Right atrium auricular region (tissue), 2 donors: ENCODE measurements around the gene PAX5. TPM values are rescaled to one million over a fixed set of nuclear protein-coding genes. Genes with fewer than 3 reads are reported as not detected.

Source experiments
- DNase-seq: peaks from one replicate; pipeline ENCODE4 v3.0.0-alpha.2; 2019; ENCODE audit warnings: low spot score
- H3K27ac ChIP-seq, 2 donors: fragments of 200-600 bp; sonication (generic); 1 replicate in 1 of 2; 2 replicates in 1 of 2; pipeline ENCODE4 v1.5.1; 2016 to 2019
- H3K27me3 ChIP-seq, 2 donors: fragments of 200-600 bp; sonication (generic); one replicate each; pipeline versions ENCODE4 v1.5.1 to v1.6.0; 2017 to 2019
- H3K36me3 ChIP-seq: fragments of 200-600 bp; sonication (generic); one replicate; pipeline ENCODE4 v1.5.1; 2016
- H3K4me1 ChIP-seq, 2 donors: fragments of 200-600 bp; sonication (generic); one replicate each; pipeline versions ENCODE4 v1.5.1 to v1.6.0; 2017 to 2019
- H3K4me3 ChIP-seq, 2 donors: fragments of 200-600 bp; sonication (generic); 1 replicate in 1 of 2; 2 replicates in 1 of 2; pipeline ENCODE4 v1.5.1; 2017 to 2019; ENCODE audit warnings: mild to moderate bottlenecking in 1 of 2, moderate library complexity in 1 of 2
- H3K9me3 ChIP-seq, 2 donors: fragments of 200-600 bp; sonication (generic); one replicate each; pipeline ENCODE4 v1.5.1; 2019
- total RNA-seq, 2 donors: library from RNA; depleted of rRNA; stranded (reverse); fragments of >200 nt; gene quantifications; one replicate each; pipeline ENCODE4 v1.1.0, GENCODE V29; 2016
- TF ChIP-seq, protein P1 (sequence below), 2 donors: fragments of 200-600 bp; sonication (generic); IDR thresholded peaks; one replicate each; pipeline ENCODE4 v1.5.1; 2019; ENCODE audit warnings: antibody characterized with exemption in 2 of 2

Gene PAX5
- total RNA-seq, 2 donors from 2014 or later = 0.59 TPM; not detected in 1

DNA sequence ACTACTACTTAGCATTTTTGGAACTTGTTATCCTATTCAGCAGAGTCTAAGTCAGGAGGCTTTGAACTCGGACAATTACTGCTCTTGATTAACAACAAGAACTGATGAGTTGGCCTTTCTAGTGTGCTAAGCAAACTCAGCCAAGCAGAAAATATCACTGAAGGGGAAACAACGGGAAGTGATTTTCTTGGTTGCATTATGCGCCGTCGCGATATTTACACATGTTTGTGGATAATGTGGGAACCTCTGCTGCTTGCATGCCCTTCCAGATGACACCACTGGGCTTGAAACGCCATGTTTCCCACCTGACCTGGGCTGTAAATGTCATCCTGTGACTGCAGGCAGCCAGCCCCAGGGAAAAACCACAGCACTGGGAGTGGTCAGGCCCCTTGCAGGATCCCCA, 205.5 kb downstream of the PAX5 start:
- Histone ChIP-seq H3K9me3 (no peaks in the 10 kb centered on the region), H3K4me1 (no peaks in the 10 kb centered on the region), H3K36me3 (no peaks in the 10 kb centered on the region), H3K27me3 (no peaks in the 10 kb centered on the region), H3K27ac (no peak overlapping the region), H3K4me3 (no peak overlapping the region)
- no peak for DNase-seq
- TF ChIP-seq, protein P1, sequence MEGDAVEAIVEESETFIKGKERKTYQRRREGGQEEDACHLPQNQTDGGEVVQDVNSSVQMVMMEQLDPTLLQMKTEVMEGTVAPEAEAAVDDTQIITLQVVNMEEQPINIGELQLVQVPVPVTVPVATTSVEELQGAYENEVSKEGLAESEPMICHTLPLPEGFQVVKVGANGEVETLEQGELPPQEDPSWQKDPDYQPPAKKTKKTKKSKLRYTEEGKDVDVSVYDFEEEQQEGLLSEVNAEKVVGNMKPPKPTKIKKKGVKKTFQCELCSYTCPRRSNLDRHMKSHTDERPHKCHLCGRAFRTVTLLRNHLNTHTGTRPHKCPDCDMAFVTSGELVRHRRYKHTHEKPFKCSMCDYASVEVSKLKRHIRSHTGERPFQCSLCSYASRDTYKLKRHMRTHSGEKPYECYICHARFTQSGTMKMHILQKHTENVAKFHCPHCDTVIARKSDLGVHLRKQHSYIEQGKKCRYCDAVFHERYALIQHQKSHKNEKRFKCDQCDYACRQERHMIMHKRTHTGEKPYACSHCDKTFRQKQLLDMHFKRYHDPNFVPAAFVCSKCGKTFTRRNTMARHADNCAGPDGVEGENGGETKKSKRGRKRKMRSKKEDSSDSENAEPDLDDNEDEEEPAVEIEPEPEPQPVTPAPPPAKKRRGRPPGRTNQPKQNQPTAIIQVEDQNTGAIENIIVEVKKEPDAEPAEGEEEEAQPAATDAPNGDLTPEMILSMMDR (IDR thresholded peaks at IDR 0.05) = no peak

DNA sequence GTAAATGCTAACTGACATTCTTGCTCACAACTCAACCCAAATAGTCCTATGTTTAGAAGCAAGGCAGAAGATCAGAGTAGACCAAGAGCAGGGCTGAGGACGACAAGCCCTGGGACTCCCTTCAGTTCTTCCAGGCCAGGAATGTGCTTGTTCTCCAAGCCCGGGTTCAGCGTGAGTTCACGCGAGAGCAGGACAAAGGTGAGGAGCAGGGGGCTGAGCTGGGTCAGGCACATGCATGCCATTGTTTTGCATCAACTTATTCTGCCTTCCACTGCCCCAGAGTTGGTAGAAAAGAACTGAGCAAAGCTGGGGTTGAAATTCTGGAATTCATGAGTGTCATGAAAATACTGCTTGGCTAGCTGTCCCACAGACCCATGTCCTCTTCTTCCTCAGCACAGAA, 206.5 kb downstream of the PAX5 start:
- TF ChIP-seq, protein P1 (IDR thresholded peaks at IDR 0.05) = no peak
- no peaks in the 10 kb centered on the region for H3K4me1 ChIP-seq
- no peaks in the 10 kb centered on the region for H3K36me3 ChIP-seq
- no peak overlapping the region for H3K4me3 ChIP-seq
- H3K27me3 ChIP-seq = no peaks in the 10 kb centered on the region
- H3K27ac ChIP-seq = no peak overlapping the region
- DNase-seq = no peak
- no peaks in the 10 kb centered on the region for H3K9me3 ChIP-seq

DNA sequence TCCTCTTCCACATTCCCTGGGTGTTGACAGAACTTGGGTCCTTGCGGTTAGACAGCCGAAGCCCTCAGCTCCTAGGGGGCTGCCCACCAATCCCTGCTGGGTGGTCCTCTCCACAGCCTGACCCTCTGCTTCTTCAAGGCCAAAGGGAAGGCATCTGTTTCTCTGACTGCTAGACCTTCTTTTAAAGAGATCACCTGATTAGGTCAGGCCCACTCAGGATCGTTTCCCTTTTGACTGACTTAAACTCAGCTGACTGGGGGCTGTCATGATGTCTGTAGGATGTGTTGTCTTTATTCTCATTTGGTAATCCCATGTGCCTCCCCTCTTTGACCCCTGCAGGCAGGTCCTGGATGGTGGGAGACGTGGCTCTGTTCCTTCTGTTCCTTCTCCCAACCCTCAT, 207.5 kb downstream of the PAX5 start:
- no peak overlapping the region for H3K4me3 ChIP-seq
- no peaks in the 10 kb centered on the region for H3K27me3 ChIP-seq
- H3K36me3 ChIP-seq = no peaks in the 10 kb centered on the region
- DNase-seq = no peak
- H3K9me3 ChIP-seq = no peaks in the 10 kb centered on the region
- TF ChIP-seq, protein P1 (IDR thresholded peaks at IDR 0.05) = no peak
- no peaks in the 10 kb centered on the region for H3K4me1 ChIP-seq
- H3K27ac ChIP-seq = no peak overlapping the region

DNA sequence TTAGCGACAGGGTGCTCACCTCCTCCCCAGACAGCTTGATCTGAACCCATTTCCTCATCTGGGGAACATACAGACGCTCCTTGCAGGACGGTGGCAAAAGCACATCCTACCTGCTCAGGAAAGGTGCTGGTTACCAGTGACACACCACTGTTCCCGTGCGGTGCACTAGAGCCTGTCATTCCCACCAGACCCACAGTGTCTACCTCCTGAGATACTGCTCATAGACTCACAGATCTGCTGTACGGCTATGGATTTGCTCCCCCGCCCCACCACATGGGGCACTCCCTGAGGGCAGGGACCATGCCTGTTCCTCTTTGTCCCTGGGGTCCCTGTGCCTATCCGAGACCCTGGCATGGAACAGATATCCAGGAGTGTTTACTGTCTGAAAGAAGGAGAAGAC, 208.9 kb downstream of the PAX5 start:
- no peak overlapping the region for H3K4me3 ChIP-seq
- no peak overlapping the region for H3K27ac ChIP-seq
- H3K9me3 ChIP-seq = no peaks in the 10 kb centered on the region
- H3K36me3 ChIP-seq = no peaks in the 10 kb centered on the region
- TF ChIP-seq, protein P1 (IDR thresholded peaks at IDR 0.05) = no peak
- H3K27me3 ChIP-seq = no peaks in the 10 kb centered on the region
- DNase-seq = no peak
- no peaks in the 10 kb centered on the region for H3K4me1 ChIP-seq

DNA sequence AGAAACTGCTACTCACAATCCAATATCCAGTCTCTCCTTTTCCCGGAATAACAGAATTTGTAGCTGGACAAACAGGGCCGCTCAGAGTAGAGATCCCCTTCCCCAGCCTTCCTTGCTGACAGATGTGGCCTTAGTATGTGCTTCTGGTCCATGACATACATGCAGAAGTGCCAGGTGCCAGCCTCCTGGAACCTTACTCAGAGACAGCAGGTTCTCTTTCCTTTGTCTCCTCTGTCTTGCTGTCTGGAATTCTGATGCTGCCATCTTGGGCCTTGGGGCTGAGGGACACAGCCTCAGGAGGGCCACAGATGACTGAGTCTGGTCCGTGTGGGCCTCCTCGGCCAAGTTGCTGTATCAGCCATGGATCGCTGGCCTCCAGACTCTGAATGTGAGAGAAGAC, 210.1 kb downstream of the PAX5 start:
- Histone ChIP-seq H3K27me3 (no peaks in the 10 kb centered on the region), H3K4me1 (peaks cover 0 to under 1% of the 10 kb centered on the region in 2 donors), H3K4me3 (no peak overlapping the region), H3K9me3 (no peaks in the 10 kb centered on the region), H3K27ac (no peak overlapping the region), H3K36me3 (no peaks in the 10 kb centered on the region)
- TF ChIP-seq, protein P1 (IDR thresholded peaks at IDR 0.05) = no peak
- no peak for DNase-seq

DNA sequence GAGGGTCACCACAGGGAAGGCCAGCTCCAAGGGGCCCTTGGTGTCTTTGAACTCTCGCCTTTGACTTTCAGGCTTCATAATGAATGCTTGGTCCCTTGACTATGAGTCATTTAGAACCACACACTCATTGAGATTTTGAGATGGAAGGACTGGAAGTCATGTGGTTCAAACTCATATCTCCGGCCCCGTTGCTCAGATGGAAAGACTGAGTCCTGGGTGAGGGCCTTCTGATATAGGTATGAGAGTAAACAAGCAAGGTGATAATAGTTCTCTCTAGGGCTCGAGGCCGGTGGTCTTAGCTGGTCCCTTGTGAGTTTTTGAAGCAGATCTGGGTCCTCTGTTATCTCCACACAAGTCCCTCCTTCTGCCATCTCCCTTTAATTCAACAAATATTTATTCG, 210.6 kb downstream of the PAX5 start:
- H3K27ac ChIP-seq = no peak overlapping the region
- TF ChIP-seq, protein P1 (IDR thresholded peaks at IDR 0.05) = no peak
- H3K4me1 ChIP-seq = peaks cover 0 to 5% of the 10 kb centered on the region in 2 donors
- no peaks in the 10 kb centered on the region for H3K27me3 ChIP-seq
- H3K36me3 ChIP-seq = no peaks in the 10 kb centered on the region
- no peak overlapping the region for H3K4me3 ChIP-seq
- H3K9me3 ChIP-seq = no peaks in the 10 kb centered on the region
- no peak for DNase-seq
